ENCODE results near the gene ST3GAL3. TPM values are rescaled to one million over a fixed set of nuclear protein-coding genes. Genes with fewer than 3 reads are reported as not detected.

The ST3GAL3 gene
- total RNA-seq, 1 donor from 2014 or later, result 25.1 TPM

- no peak overlapping the region for H3K4me3 ChIP-seq (ENCODE audit: low read length in 3 of 3)
- H3K27ac ChIP-seq (ENCODE audit: low read depth, low read length), result no peak overlapping the region
- H3K27me3 ChIP-seq (ENCODE audit: control insufficient read depth in 3 of 3, insufficient read depth in 3 of 3, low read length in 3 of 3), result no peaks in the 10 kb centered on the region
- peaks cover 0 to 4% (median 0%) of the 10 kb centered on the region in 3 donors for H3K4me1 ChIP-seq (ENCODE audit: control insufficient read depth in 3 of 3, insufficient read depth in 3 of 3, low read length in 3 of 3)
- no peaks in the 10 kb centered on the region for H3K9me3 ChIP-seq (ENCODE audit: control insufficient read depth in 3 of 3, low read length in 3 of 3)
- H3K36me3 ChIP-seq (ENCODE audit: control insufficient read depth in 3 of 3, insufficient read depth in 3 of 3, low read length in 3 of 3), result peaks cover 0 to 3% (median 0%) of the 10 kb centered on the region in 3 donors
- H3K9ac ChIP-seq (ENCODE audit: low read depth in 1 of 3, low read length in 3 of 3), result no peak overlapping the region
Measured at GRCh38 chr1:43747736-43748135, 40.4 kb downstream of the ST3GAL3 start.

- H3K36me3 ChIP-seq (ENCODE audit: control insufficient read depth in 3 of 3, insufficient read depth in 3 of 3, low read length in 3 of 3), result peaks cover 0 to 3% (median 0%) of the 10 kb centered on the region in 3 donors
- no peaks in the 10 kb centered on the region for H3K27me3 ChIP-seq (ENCODE audit: control insufficient read depth in 3 of 3, insufficient read depth in 3 of 3, low read length in 3 of 3)
- H3K9me3 ChIP-seq (ENCODE audit: control insufficient read depth in 3 of 3, low read length in 3 of 3), result no peaks in the 10 kb centered on the region
- H3K4me3 ChIP-seq (ENCODE audit: low read length in 3 of 3), result no peak overlapping the region
- H3K4me1 ChIP-seq (ENCODE audit: control insufficient read depth in 3 of 3, insufficient read depth in 3 of 3, low read length in 3 of 3), result peaks cover 0 to 5% (median 4%) of the 10 kb centered on the region in 3 donors
- H3K9ac ChIP-seq (ENCODE audit: low read depth in 1 of 3, low read length in 3 of 3), result no peak overlapping the region
- H3K27ac ChIP-seq (ENCODE audit: low read depth, low read length), result no peak overlapping the region
Measured at GRCh38 chr1:43750083-43750482, 42.7 kb downstream of the ST3GAL3 start.

- H3K36me3 ChIP-seq (ENCODE audit: control insufficient read depth in 3 of 3, insufficient read depth in 3 of 3, low read length in 3 of 3), result no peaks in the 10 kb centered on the region
Measured at GRCh38 chr1:43753422-43753821, 46.1 kb downstream of the ST3GAL3 start.

GRCh38 chr1:43754892-43755291, 47.6 kb downstream of the ST3GAL3 start:
- H3K27me3 ChIP-seq (ENCODE audit: control insufficient read depth in 3 of 3, insufficient read depth in 3 of 3, low read length in 3 of 3), result no peaks in the 10 kb centered on the region
- no peak overlapping the region for H3K9ac ChIP-seq (ENCODE audit: low read depth in 1 of 3, low read length in 3 of 3)
- H3K27ac ChIP-seq (ENCODE audit: low read depth, low read length), result no peak overlapping the region
- no peak overlapping the region for H3K4me3 ChIP-seq (ENCODE audit: low read length in 3 of 3)
- no peaks in the 10 kb centered on the region for H3K36me3 ChIP-seq (ENCODE audit: control insufficient read depth in 3 of 3, insufficient read depth in 3 of 3, low read length in 3 of 3)
- H3K9me3 ChIP-seq (ENCODE audit: control insufficient read depth in 3 of 3, low read length in 3 of 3), result no peaks in the 10 kb centered on the region
- peaks cover 0 to 5% (median 0%) of the 10 kb centered on the region in 3 donors for H3K4me1 ChIP-seq (ENCODE audit: control insufficient read depth in 3 of 3, insufficient read depth in 3 of 3, low read length in 3 of 3)

More at GRCh38 chr1:43753422-43753821, 46.1 kb downstream of the ST3GAL3 start:
- no peak overlapping the region for H3K27ac ChIP-seq (ENCODE audit: low read depth, low read length)
- no peak overlapping the region for H3K4me3 ChIP-seq (ENCODE audit: low read length in 3 of 3)
- H3K9me3 ChIP-seq (ENCODE audit: control insufficient read depth in 3 of 3, low read length in 3 of 3), result no peaks in the 10 kb centered on the region
- no peak overlapping the region for H3K9ac ChIP-seq (ENCODE audit: low read depth in 1 of 3, low read length in 3 of 3)
- H3K4me1 ChIP-seq (ENCODE audit: control insufficient read depth in 3 of 3, insufficient read depth in 3 of 3, low read length in 3 of 3), result peaks cover 0 to 5% (median 4%) of the 10 kb centered on the region in 3 donors
- no peaks in the 10 kb centered on the region for H3K27me3 ChIP-seq (ENCODE audit: control insufficient read depth in 3 of 3, insufficient read depth in 3 of 3, low read length in 3 of 3)

GRCh38 chr1:43757343-43758053, 50.2 kb downstream of the ST3GAL3 start:
- H3K27me3 ChIP-seq (ENCODE audit: control insufficient read depth in 3 of 3, insufficient read depth in 3 of 3, low read length in 3 of 3), result no peaks in the 10 kb centered on the region
- H3K4me3 ChIP-seq (ENCODE audit: low read length in 3 of 3), result no peak overlapping the region
- no peaks in the 10 kb centered on the region for H3K9me3 ChIP-seq (ENCODE audit: control insufficient read depth in 3 of 3, low read length in 3 of 3)
- no peak overlapping the region for H3K9ac ChIP-seq (ENCODE audit: low read depth in 1 of 3, low read length in 3 of 3)
- H3K27ac ChIP-seq (ENCODE audit: low read depth, low read length), result no peak overlapping the region
- H3K36me3 ChIP-seq (ENCODE audit: control insufficient read depth in 3 of 3, insufficient read depth in 3 of 3, low read length in 3 of 3), result no peaks in the 10 kb centered on the region
- peaks cover 0 to 5% (median 0%) of the 10 kb centered on the region in 3 donors for H3K4me1 ChIP-seq (ENCODE audit: control insufficient read depth in 3 of 3, insufficient read depth in 3 of 3, low read length in 3 of 3)

GRCh38 chr1:43760745-43761317, 53.5 kb downstream of the ST3GAL3 start:
- H3K4me3 ChIP-seq (ENCODE audit: low read length in 3 of 3), result no peak overlapping the region
- H3K27ac ChIP-seq (ENCODE audit: low read depth, low read length), result no peak overlapping the region
- H3K27me3 ChIP-seq (ENCODE audit: control insufficient read depth in 3 of 3, insufficient read depth in 3 of 3, low read length in 3 of 3), result no peaks in the 10 kb centered on the region
- H3K9me3 ChIP-seq (ENCODE audit: control insufficient read depth in 3 of 3, low read length in 3 of 3), result no peaks in the 10 kb centered on the region
- no peak overlapping the region for H3K9ac ChIP-seq (ENCODE audit: low read depth in 1 of 3, low read length in 3 of 3)
- no peaks in the 10 kb centered on the region for H3K36me3 ChIP-seq (ENCODE audit: control insufficient read depth in 3 of 3, insufficient read depth in 3 of 3, low read length in 3 of 3)
- H3K4me1 ChIP-seq (ENCODE audit: control insufficient read depth in 3 of 3, insufficient read depth in 3 of 3, low read length in 3 of 3), result peaks cover 5 to 17% (median 6%) of the 10 kb centered on the region in 3 donors

GRCh38 chr1:43763497-43763973, 56.2 kb downstream of the ST3GAL3 start:
- Histone ChIP-seq H3K36me3 (ENCODE audit: control insufficient read depth in 3 of 3, insufficient read depth in 3 of 3, low read length in 3 of 3) (no peaks in the 10 kb centered on the region), H3K27me3 (ENCODE audit: control insufficient read depth in 3 of 3, insufficient read depth in 3 of 3, low read length in 3 of 3) (no peaks in the 10 kb centered on the region), H3K27ac (ENCODE audit: low read depth, low read length) (no peak overlapping the region), H3K9me3 (ENCODE audit: control insufficient read depth in 3 of 3, low read length in 3 of 3) (no peaks in the 10 kb centered on the region), H3K9ac (ENCODE audit: low read depth in 1 of 3, low read length in 3 of 3) (peak overlapping the region in 1 of 3 donors; percentile 50), H3K4me3 (ENCODE audit: low read length in 3 of 3) (peak overlapping the region in 1 of 3 donors; percentile 29), H3K4me1 (ENCODE audit: control insufficient read depth in 3 of 3, insufficient read depth in 3 of 3, low read length in 3 of 3) (peaks cover 5 to 26% (median 18%) of the 10 kb centered on the region in 3 donors)

GRCh38 chr1:43764581-43764980, 57.2 kb downstream of the ST3GAL3 start:
- Histone ChIP-seq H3K27me3 (ENCODE audit: control insufficient read depth in 3 of 3, insufficient read depth in 3 of 3, low read length in 3 of 3) (no peaks in the 10 kb centered on the region), H3K9ac (ENCODE audit: low read depth in 1 of 3, low read length in 3 of 3) (no peak overlapping the region), H3K27ac (ENCODE audit: low read depth, low read length) (no peak overlapping the region), H3K9me3 (ENCODE audit: control insufficient read depth in 3 of 3, low read length in 3 of 3) (no peaks in the 10 kb centered on the region), H3K4me3 (ENCODE audit: low read length in 3 of 3) (no peak overlapping the region), H3K4me1 (ENCODE audit: control insufficient read depth in 3 of 3, insufficient read depth in 3 of 3, low read length in 3 of 3) (peaks cover 5 to 26% (median 18%) of the 10 kb centered on the region in 3 donors), H3K36me3 (ENCODE audit: control insufficient read depth in 3 of 3, insufficient read depth in 3 of 3, low read length in 3 of 3) (no peaks in the 10 kb centered on the region)

- H3K27me3 ChIP-seq (ENCODE audit: control insufficient read depth in 3 of 3, insufficient read depth in 3 of 3, low read length in 3 of 3), result no peaks in the 10 kb centered on the region
- peak overlapping the region in 2 of 3 donors; percentile 16 to 22 for H3K9ac ChIP-seq (ENCODE audit: low read depth in 1 of 3, low read length in 3 of 3)
- no peaks in the 10 kb centered on the region for H3K9me3 ChIP-seq (ENCODE audit: control insufficient read depth in 3 of 3, low read length in 3 of 3)
- peaks cover 5 to 26% (median 18%) of the 10 kb centered on the region in 3 donors for H3K4me1 ChIP-seq (ENCODE audit: control insufficient read depth in 3 of 3, insufficient read depth in 3 of 3, low read length in 3 of 3)
- H3K27ac ChIP-seq (ENCODE audit: low read depth, low read length), result no peak overlapping the region
- no peaks in the 10 kb centered on the region for H3K36me3 ChIP-seq (ENCODE audit: control insufficient read depth in 3 of 3, insufficient read depth in 3 of 3, low read length in 3 of 3)
- no peak overlapping the region for H3K4me3 ChIP-seq (ENCODE audit: low read length in 3 of 3)
Measured at GRCh38 chr1:43766086-43766784, 58.9 kb downstream of the ST3GAL3 start.

Data from skeletal muscle tissue (tissue), 4 donors.